Jurkat, Clone E6-1 (cell line): Measurements from ENCODE around the gene PGD.

Source experiments
- DNase-seq: peaks from one replicate; pipeline ENCODE4 v3.0.0-alpha.2; 2011; ENCODE audit warnings: low read depth, low spot score
- H3K4me3 ChIP-seq: 2 replicates; pipeline ENCODE4 v1.5.1; 2011; ENCODE audit warnings: mild to moderate bottlenecking, low read length, control low read depth, moderate library complexity

Gene PGD

GRCh38 chr1:10430216-10431069, 31.6 kb downstream of the PGD start, which contains the start of gene CENPS:
TSS of gene CENPS (plus strand) at chr1:10430433. CDS start at chr1:10430518, 85 bp downstream.
- DNase-seq = peak; percentile 70
- peak within 1 kb of the TSS; percentile 94 for H3K4me3 ChIP-seq

DNA sequence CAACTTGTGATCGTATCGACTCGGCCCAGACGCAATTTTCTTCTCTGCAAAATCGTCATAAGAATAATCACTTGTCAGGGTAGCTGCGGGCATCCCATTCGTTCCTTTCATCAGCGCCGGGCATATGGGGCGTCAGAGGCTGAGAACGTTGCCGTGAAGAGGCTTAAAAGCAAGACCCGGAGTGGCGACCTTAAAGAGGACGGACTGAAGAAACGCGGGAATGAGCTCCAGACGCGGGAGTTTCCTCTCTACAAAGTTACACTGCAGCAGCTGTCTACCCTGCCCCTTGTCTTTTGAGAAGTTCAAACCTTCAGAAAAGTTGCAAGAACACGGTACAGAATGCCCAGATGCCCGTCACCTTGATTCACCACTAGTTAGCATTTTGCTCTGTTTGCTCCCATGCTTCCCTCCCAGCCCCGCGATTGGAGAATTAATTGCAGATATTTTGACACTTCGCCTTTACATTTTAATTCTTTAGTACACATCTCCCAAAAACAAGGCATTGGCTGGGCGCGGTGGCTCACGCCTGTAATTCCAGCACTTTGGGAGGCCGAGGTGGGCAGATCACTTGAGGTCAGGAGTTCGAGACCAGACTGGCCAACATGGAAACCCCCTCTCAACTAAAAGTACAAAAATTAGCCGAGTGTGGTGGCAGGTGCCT, 32.3 kb downstream of the PGD start:
- peak overlapping the region; percentile 94 for H3K4me3 ChIP-seq
- no peak for DNase-seq

- no peak for DNase-seq
These were observed 34.2 kb downstream of the PGD start for GRCh38 chr1:10432910-10433700.

GRCh38 chr1:10433790-10434189, 34.9 kb downstream of the PGD start:
- no peak for DNase-seq
- H3K4me3 ChIP-seq = no peak overlapping the region

More at GRCh38 chr1:10432910-10433700, 34.2 kb downstream of the PGD start:
- H3K4me3 ChIP-seq = no peak overlapping the region

DNA sequence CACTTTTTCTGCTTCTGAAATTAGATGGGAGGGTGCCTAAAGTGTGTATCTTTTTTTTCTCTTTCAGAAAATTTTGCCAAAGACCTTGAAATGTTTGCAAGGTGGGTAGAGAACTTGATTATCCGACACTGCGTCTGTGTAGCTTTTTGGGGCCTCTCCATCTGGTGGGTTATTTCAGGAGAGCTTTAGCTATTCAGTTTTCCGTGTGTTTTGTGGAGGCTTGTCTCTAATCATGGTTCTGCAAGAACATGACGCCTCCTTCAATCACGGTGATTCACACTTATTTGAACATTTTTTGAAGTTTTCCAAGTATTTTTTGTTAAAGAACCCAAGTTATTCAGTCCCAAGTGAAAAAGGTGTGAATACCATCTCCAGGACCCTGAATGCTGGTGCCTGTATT, 35.7 kb downstream of the PGD start:
- no peak overlapping the region for H3K4me3 ChIP-seq
- DNase-seq = no peak

- DNase-seq = no peak
- H3K4me3 ChIP-seq = no peak overlapping the region
These were observed 38.2 kb downstream of the PGD start for GRCh38 chr1:10437052-10437451.

DNA sequence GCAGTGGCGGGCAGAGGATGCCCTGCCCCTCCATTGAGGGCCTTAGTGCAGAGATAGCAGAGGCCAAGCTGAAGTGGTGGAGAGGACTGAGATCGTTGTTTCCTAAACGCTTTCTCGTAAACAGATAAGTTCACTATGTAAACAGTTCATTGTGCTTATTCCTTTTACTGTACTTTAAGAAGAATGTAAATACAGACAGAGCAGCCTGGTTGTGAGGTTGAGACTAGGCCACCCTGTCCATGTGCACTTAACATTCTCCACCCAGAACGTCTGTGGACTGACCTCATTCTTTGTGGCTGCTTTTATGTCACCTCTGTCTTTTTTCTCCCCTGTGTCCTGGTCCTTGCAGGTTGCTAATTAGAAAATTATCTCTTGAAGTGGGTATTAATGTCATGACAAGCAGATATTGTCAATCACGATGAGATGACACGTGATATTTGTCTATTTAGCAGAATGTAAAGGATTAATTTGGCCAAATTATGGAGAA, 39.9 kb downstream of the PGD start:
- no peak overlapping the region for H3K4me3 ChIP-seq
- no peak for DNase-seq

DNA sequence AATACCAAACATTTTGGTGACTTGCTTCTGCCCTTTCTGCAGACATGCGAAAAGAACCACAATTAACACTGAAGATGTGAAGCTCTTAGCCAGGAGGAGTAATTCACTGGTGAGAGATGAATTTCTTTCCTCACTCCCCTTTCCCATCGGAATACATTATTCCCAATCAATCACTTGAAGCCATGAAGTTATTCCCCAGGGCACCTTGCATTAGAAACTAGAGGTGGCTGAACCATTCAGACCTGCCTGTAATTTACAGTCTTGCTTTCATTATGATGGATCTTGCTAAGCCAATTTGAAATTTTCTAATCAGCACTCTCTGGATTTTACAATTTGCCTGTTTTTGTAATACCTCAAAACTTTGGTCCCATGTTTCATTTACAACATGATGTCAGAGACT, 41.4 kb downstream of the PGD start:
- DNase-seq = no peak
- H3K4me3 ChIP-seq = no peak overlapping the region

DNA sequence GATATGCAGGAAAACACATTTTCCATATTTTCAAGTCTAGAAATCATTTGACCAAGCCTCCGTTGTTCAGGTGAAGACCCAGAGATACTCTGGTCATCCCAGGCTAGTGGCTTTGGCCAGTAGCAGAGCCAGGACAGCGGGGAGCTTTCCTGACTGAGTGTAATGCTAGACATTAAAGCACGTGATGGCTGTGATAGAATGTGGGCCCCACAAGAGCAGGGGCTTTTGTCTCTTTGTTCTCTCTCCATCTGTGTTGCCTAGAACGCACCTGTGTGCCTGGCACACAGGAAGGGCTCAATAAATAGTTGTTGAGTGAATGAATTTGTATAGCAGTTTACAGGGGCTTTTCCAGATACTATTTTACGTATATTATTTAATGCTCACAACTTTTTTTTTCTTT, 41.9 kb downstream of the PGD start:
- no peak overlapping the region for H3K4me3 ChIP-seq
- no peak for DNase-seq

DNA sequence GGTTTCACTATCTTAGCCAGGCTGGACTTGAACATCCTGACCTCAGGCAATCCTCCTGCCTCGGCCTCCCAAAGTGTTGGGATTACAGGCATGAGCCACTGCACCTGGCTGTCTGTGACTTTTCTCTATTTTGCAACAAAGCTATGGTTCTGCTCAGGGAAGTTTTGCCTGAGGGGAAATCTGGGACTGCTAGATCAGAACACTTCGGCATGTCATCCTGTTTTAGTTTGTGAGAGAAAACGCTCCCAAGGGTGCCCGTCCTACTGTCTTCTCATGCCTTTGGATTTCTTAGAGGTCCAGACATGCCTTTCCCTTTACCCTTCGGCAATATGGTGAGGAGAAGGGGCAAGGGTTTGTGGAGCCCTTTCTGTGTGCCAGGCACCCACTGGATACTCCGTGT, 45.4 kb downstream of the PGD start:
- DNase-seq = no peak
- no peak overlapping the region for H3K4me3 ChIP-seq

GRCh38 chr1:10444795-10445397, 46.0 kb downstream of the PGD start:
- no peak for DNase-seq
- H3K4me3 ChIP-seq = no peak overlapping the region

GRCh38 chr1:10446790-10447422, 48.0 kb downstream of the PGD start:
- no peak overlapping the region for H3K4me3 ChIP-seq
- DNase-seq = no peak

GRCh38 chr1:10449751-10450150, 50.9 kb downstream of the PGD start, which contains the start of gene CORT:
TSS of gene CORT (plus strand) at chr1:10450031. CDS start at chr1:10450224, 193 bp downstream.
- DNase-seq = no peak
- H3K4me3 ChIP-seq = no peak within 1 kb of the TSS

- DNase-seq = no peak
- H3K4me3 ChIP-seq = no peak overlapping the region
These were observed 51.4 kb downstream of the PGD start for GRCh38 chr1:10450156-10450814.

GRCh38 chr1:10450836-10451235, 52.0 kb downstream of the PGD start:
- no peak for DNase-seq
- no peak overlapping the region for H3K4me3 ChIP-seq

- H3K4me3 ChIP-seq = no peak overlapping the region
- no peak for DNase-seq
These were observed 52.4 kb downstream of the PGD start for GRCh38 chr1:10451287-10451686.

GRCh38 chr1:10456048-10456447, 57.2 kb downstream of the PGD start:
- no peak for DNase-seq
- no peak overlapping the region for H3K4me3 ChIP-seq

DNA sequence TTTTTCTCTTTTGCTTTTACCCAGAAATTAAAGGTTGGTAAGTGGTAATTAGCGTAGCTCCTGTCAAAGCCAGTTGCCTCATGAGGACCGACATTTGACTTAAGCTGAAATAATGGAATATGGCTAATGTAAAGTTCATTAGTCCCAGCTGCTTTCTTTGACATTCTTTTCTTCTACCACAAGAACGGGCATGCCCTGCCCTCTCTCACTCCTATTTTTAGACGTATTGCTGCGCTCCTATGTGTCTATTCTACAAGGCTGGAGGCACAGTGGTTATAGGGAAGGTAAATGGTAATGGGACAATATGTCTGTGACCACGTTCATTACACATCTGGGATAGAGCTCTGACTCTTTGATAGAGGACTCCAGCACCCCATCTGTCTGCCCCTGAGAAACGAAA, 57.8 kb downstream of the PGD start:
- no peak for DNase-seq
- H3K4me3 ChIP-seq = no peak overlapping the region
